BLaER1 (cell line): ENCODE data around the gene MUC21.
"Not testable (repeated sequence)": the region's sequence is repeated elsewhere in the genome, so short reads cannot be mapped to it uniquely, and the experiment has no call there.

Experiments
- H3K27ac ChIP-seq: shearing (Covaris generic); formaldehyde crosslinking; 2 replicates; pipeline ENCODE4 v1.8.1; 2022
- H3K27me3 ChIP-seq: shearing (Covaris generic); formaldehyde crosslinking; 2 replicates; pipeline ENCODE4 v1.8.1; 2022
- H3K36me3 ChIP-seq: shearing (Covaris generic); formaldehyde crosslinking; 2 replicates; pipeline ENCODE4 v1.8.1; 2022
- H3K4me1 ChIP-seq: shearing (Covaris generic); formaldehyde crosslinking; 2 replicates; pipeline ENCODE4 v1.8.1; 2022
- H3K4me2 ChIP-seq: shearing (Covaris generic); formaldehyde crosslinking; 2 replicates; pipeline ENCODE4 v1.8.1; 2022
- H3K4me3 ChIP-seq: shearing (Covaris generic); formaldehyde crosslinking; 2 replicates; pipeline ENCODE4 v1.8.1; 2022
- H3K9ac ChIP-seq: shearing (Covaris generic); formaldehyde crosslinking; 2 replicates; pipeline ENCODE4 v1.8.1; 2022
- H3K9me3 ChIP-seq: shearing (Covaris generic); formaldehyde crosslinking; 2 replicates; pipeline ENCODE4 v1.8.1; 2022
- H4K20me1 ChIP-seq: shearing (Covaris generic); formaldehyde crosslinking; 2 replicates; pipeline ENCODE4 v1.8.1; 2022
- Cebpa-rat ChIP-seq: shearing (Covaris generic); IDR thresholded peaks from 2 replicates; pipeline ENCODE4 v1.8.1; 2022

Gene MUC21

DNA sequence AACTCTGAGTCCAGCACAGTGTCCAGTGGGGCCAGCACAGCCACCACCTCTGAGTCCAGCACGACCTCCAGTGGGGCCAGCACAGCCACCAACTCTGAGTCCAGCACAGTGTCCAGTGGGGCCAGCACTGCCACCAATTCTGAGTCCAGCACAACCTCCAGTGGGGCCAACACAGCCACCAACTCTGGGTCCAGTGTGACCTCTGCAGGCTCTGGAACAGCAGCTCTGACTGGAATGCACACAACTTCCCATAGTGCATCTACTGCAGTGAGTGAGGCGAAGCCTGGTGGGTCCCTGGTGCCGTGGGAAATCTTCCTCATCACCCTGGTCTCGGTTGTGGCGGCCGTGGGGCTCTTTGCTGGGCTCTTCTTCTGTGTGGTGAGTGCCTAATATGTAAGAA is 3.8 kb downstream of the MUC21 start:
- H4K20me1 ChIP-seq, result no peaks in the 10 kb centered on the region
- no peak overlapping the region for H3K4me3 ChIP-seq
- no peaks in the 10 kb centered on the region for H3K9me3 ChIP-seq
- no peak overlapping the region for H3K9ac ChIP-seq
- no peak for TF ChIP-seq Cebpa-rat
- H3K27me3 ChIP-seq, result no peaks in the 10 kb centered on the region
- no peaks in the 10 kb centered on the region for H3K36me3 ChIP-seq
- no peak overlapping the region for H3K27ac ChIP-seq
- H3K4me2 ChIP-seq, result no peak overlapping the region
- 0 out of 2 replicates have a peak, but pooled peaks cover 6% of the 10 kb centered on the region for H3K4me1 ChIP-seq

DNA sequence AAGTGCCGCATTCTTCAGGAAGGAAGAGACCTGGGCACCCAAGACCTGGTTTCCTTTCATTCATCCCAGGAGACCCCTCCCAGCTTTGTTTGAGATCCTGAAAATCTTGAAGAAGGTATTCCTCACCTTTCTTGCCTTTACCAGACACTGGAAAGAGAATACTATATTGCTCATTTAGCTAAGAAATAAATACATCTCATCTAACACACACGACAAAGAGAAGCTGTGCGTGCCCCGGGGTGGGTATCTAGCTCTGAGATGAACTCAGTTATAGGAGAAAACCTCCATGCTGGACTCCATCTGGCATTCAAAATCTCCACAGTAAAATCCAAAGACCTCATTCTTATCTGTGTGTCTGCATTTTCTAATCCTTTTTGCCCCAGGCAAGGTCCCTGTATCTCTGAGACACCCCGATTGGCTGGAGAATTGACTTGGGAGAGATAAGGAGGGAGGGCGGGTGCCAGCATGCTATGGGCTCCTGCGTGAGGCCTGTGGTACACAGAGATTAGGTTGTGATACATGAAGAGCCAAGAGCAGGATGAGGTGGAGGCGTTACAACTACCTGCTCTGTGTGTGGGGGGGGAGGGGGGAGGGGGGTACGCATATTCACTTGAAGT is 4.8 kb downstream of the MUC21 start:
- H3K9ac ChIP-seq, result no peak overlapping the region
- no peak overlapping the region for H3K4me2 ChIP-seq
- H3K4me1 ChIP-seq, result 0 out of 2 replicates have a peak, but pooled peaks cover 6% of the 10 kb centered on the region
- H3K27ac ChIP-seq, result no peak overlapping the region
- no peak overlapping the region for H3K4me3 ChIP-seq
- H3K27me3 ChIP-seq, result no peaks in the 10 kb centered on the region
- no peaks in the 10 kb centered on the region for H3K9me3 ChIP-seq
- no peak for TF ChIP-seq Cebpa-rat
- H4K20me1 ChIP-seq, result no peaks in the 10 kb centered on the region
- no peaks in the 10 kb centered on the region for H3K36me3 ChIP-seq

DNA sequence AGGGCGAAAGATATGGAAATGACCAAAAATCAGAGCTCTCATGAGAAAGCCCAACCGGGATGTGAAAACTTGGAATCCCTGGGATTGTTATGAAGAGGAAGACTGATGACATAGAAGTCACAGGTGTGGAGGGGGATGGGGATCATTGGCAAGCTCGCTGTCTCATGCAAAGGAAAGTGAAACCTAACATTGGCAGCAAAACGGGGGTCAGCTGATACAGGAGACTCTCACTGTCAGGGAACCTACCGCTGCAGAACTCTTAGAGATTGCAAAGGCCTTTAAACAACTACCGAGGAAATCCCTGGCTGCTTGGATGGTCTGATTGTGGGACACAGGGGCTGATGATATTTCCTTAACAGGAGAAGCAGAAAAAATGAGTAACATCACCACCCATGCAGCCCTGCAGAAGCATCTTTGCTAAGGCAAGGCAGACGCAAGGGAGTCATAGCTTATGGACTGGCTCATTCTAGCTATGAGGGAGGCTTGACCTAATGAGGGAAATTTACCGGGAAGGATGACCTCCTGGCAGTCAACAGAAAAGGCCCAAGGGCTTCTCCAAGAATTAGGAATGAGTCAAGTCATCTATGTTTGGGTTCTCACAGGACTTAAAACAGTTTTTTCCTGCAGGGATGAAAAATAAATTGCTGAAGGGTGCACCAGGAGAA is 7.0 kb downstream of the MUC21 start:
- Histone ChIP-seq H3K4me1 (0 out of 2 replicates have a peak, but pooled peaks cover 6% of the 10 kb centered on the region), H4K20me1 (no peaks in the 10 kb centered on the region), H3K4me3 (no peak overlapping the region), H3K9ac (no peak overlapping the region), H3K9me3 (peaks cover 7% of the 10 kb centered on the region), H3K36me3 (no peaks in the 10 kb centered on the region), H3K4me2 (peak overlapping the region; percentile 13; the same call in 1 of the 2 replicates), H3K27ac (no peak overlapping the region), H3K27me3 (no peaks in the 10 kb centered on the region)
- TF ChIP-seq Cebpa-rat, result no peak

DNA sequence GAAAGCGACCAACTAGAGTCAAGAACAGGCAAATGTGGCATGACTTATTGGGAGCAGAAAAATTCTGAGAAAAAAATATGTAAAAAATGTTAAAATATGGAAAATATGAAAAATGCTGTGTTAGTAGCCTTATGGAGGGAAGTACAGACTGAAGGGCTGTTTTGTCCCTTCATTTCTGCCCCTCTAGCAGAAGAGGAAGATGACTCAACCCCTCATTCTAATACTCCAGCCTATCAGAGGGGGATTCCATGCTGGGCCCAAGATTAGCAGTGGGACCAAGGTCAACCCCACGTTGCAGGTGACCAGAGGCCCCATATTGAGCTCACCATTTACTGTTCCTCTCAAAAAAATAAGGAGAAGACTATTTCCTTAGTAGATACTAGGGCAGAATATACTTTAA is 8.4 kb downstream of the MUC21 start:
- Histone ChIP-seq H3K27ac (no peak overlapping the region), H3K9me3 (peaks cover 7% of the 10 kb centered on the region), H3K27me3 (no peaks in the 10 kb centered on the region), H4K20me1 (no peaks in the 10 kb centered on the region), H3K36me3 (no peaks in the 10 kb centered on the region), H3K4me3 (no peak overlapping the region), H3K4me2 (no peak overlapping the region), H3K9ac (no peak overlapping the region), H3K4me1 (0 out of 2 replicates have a peak, but pooled peaks cover 6% of the 10 kb centered on the region)
- TF ChIP-seq Cebpa-rat, result no peak

DNA sequence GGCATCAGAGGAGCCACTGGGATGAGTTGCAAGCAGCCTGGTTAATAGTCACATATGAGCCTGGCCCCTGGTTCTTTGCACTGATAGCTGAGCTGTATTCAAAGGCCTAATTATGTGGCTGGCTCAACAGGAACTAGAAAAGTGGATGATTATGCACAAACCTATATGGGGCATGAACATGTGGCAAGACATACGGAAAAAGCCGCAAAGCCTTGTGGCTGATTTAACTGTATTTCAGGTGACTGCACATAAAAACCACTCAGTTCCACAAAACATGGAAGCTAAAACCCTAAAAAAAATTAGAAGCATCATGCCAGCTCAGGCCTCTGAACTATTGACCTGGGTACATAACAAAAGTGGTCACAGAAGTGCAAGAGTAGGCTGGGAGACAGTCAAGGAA is 13.8 kb downstream of the MUC21 start:
- H3K27me3 ChIP-seq, result no peaks in the 10 kb centered on the region
- H3K4me1 ChIP-seq, result no peaks in the 10 kb centered on the region
- no peak overlapping the region for H3K4me2 ChIP-seq
- H3K4me3 ChIP-seq, result no peak overlapping the region
- H3K9ac ChIP-seq, result no peak overlapping the region
- TF ChIP-seq Cebpa-rat, result no peak
- peaks cover 7% of the 10 kb centered on the region for H3K9me3 ChIP-seq
- H3K36me3 ChIP-seq, result no peaks in the 10 kb centered on the region
- no peaks in the 10 kb centered on the region for H4K20me1 ChIP-seq
- H3K27ac ChIP-seq, result no peak overlapping the region

DNA sequence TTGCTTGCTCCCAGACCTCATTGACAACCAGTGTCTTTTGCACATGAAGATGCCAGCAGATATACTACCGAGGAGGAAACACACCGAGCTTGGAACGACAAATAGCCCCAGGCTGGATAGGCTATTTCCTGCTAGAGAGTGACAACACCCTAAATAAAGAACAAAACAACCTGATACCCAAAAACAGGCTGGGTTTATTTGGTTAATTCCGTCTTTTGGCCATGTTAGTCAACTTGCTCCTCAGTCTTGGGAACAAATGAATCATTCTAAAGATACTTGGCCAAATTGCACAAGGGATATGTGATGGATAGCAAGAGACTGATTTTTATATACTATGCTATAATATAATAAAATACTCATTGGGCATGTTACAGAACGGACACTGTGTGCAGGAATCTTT is 15.3 kb downstream of the MUC21 start:
- H3K27ac ChIP-seq, result no peak overlapping the region
- H3K9ac ChIP-seq, result no peak overlapping the region
- H3K4me3 ChIP-seq, result no peak overlapping the region
- H4K20me1 ChIP-seq, result no peaks in the 10 kb centered on the region
- no peaks in the 10 kb centered on the region for H3K27me3 ChIP-seq
- 0 out of 2 replicates have a peak, but pooled peaks cover under 1% of the 10 kb centered on the region for H3K4me1 ChIP-seq
- no peak overlapping the region for H3K4me2 ChIP-seq
- TF ChIP-seq Cebpa-rat, result no peak
- H3K9me3 ChIP-seq, result peaks cover 6% of the 10 kb centered on the region
- no peaks in the 10 kb centered on the region for H3K36me3 ChIP-seq

DNA sequence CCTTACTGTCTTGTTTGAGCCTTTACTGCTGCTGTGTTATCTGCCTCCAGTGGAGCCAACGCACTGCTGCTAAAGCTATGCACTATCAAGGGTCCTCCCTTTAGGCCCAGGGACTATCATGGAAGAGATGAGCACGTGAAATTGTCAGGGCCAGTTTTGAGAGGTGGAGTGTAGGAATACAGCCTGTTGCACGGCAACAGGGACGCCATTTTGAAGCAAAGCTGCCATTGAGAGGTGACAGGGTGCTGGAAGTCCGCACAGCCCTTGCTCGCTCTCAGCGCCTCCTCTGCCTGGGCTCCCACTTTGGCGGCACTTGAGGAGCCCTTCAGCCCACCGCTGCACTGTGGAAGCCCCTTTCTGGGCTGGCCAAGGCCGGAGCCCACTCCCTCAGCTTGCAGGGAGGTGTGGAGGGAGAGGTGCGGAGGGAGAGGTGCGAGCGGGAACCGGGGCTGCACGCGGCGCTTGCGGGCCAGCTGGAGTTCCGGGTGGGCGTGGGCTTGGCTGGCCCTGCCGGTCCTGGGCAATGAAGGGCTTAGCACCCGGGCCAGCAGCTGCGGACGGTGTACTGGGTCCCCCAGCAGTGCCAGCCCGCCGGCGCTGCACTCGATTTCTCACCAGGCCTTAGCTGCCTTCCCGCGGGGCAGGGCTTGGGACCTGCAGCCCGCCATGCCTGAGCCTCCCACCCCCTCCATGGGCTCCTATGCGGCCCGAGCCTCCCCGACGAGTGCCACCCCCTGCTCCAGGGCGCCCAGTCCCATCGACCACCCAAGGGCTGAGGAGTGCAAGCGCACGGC is 16.7 kb downstream of the MUC21 start:
- H3K27ac ChIP-seq, H4K20me1 ChIP-seq, H3K4me2 ChIP-seq, H3K27me3 ChIP-seq, H3K36me3 ChIP-seq, H3K9me3 ChIP-seq, H3K9ac ChIP-seq, H3K4me3 ChIP-seq: not testable (repeated sequence)
- peaks cover 14% of the 10 kb centered on the region for H3K4me1 ChIP-seq

DNA sequence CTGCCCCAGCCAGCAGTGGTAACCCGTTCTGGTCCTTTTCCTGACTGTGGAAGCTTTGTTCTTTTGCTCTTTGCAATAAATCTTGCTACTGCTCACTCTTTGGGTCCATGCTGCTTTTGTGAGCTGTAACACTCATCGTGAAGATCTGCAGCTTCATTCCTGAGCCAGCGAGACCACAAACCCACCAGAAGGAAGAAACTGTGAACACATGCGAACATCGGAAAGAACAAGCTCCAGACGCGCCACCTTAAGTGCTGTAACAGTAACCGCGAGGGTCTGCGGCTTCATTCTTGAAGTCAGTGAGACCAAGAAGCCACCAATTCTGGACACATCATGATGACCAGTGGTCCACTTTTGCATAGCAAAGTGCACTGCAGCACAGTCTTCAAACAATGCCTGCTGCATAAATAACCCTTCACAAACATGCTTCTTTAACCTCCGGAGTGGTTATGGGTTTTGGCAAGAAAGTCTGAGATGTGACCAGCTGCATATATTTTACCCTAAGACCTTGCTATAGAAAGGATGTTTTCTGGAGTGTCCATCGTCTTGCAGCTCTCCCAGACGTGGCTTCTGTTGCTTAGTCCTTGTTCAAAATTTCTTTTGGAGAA is 17.9 kb downstream of the MUC21 start:
- no peaks in the 10 kb centered on the region for H4K20me1 ChIP-seq
- H3K4me3 ChIP-seq, result no peak overlapping the region
- H3K27me3 ChIP-seq, result no peaks in the 10 kb centered on the region
- H3K9me3 ChIP-seq, result no peaks in the 10 kb centered on the region
- no peak overlapping the region for H3K27ac ChIP-seq
- no peak overlapping the region for H3K9ac ChIP-seq
- peaks cover 14% of the 10 kb centered on the region for H3K4me1 ChIP-seq
- H3K36me3 ChIP-seq, result no peaks in the 10 kb centered on the region
- TF ChIP-seq Cebpa-rat, result no peak
- H3K4me2 ChIP-seq, result no peak overlapping the region

DNA sequence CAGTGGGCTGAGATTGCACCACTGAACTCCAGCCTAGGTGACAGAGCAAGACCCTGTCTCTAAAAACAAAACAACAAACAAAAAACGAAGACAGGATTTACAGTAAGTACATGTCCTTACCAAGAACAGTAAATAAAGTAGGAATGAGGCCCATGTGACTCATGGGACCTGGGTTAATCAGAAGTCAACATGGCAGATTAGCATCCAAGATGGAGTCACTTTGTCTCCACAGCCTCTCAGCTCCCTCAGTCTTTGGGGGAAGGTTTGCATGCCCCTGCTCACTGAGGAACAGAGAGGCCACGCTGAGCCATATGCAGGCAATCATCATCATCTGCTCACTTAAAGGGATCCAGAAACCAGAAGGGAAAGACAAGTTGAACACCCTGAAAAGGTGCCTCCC is 19.0 kb downstream of the MUC21 start:
- Histone ChIP-seq H3K4me3 (no peak overlapping the region), H4K20me1 (no peaks in the 10 kb centered on the region), H3K4me1 (peaks cover 14% of the 10 kb centered on the region), H3K9ac (no peak overlapping the region), H3K36me3 (no peaks in the 10 kb centered on the region), H3K9me3 (no peaks in the 10 kb centered on the region), H3K27ac (no peak overlapping the region), H3K4me2 (no peak overlapping the region), H3K27me3 (no peaks in the 10 kb centered on the region)
- TF ChIP-seq Cebpa-rat, result no peak

DNA sequence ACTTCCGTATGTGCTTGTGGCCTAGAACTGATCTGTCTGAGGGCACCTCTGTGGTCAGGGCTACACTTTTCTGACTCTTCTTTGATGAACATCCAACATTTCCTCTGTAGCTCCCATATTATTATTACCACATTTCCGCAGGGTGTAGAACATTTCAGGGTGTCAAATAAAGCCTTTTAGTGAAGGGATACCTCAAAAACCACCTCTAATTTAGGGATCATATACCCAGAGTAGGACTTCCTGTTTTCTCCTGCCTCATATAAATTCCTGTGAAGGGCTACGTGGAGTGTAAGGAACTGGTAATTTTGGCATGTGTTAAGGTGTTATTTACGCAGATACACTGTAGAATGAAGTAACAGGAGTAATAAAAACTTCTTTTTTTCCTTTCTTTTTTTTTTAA is 21.3 kb downstream of the MUC21 start:
- H3K27me3 ChIP-seq, result no peaks in the 10 kb centered on the region
- H3K4me1 ChIP-seq, result peaks cover 14% of the 10 kb centered on the region
- H3K9ac ChIP-seq, result no peak overlapping the region
- H3K36me3 ChIP-seq, result no peaks in the 10 kb centered on the region
- no peaks in the 10 kb centered on the region for H3K9me3 ChIP-seq
- H3K27ac ChIP-seq, result no peak overlapping the region
- H3K4me3 ChIP-seq, result no peak overlapping the region
- H4K20me1 ChIP-seq, result no peaks in the 10 kb centered on the region
- peak overlapping the region; percentile 32 for H3K4me2 ChIP-seq
- TF ChIP-seq Cebpa-rat, result no peak
